NCI-H345 treated with DMSO at 0.1 percent for 48 hours (cell line): ENCODE results near the gene ALDOC.
"Not testable (repeated sequence)": the region's sequence is repeated elsewhere in the genome, so short reads cannot be mapped to it uniquely, and the experiment has no call there.

ENCODE experiments used
- DNase-seq: peaks from one replicate; lab custom pipeline; 2025; ENCODE audit not compliant: unreplicated experiment; lab: John Stamatoyannopoulos, UW

Gene ALDOC

DNA sequence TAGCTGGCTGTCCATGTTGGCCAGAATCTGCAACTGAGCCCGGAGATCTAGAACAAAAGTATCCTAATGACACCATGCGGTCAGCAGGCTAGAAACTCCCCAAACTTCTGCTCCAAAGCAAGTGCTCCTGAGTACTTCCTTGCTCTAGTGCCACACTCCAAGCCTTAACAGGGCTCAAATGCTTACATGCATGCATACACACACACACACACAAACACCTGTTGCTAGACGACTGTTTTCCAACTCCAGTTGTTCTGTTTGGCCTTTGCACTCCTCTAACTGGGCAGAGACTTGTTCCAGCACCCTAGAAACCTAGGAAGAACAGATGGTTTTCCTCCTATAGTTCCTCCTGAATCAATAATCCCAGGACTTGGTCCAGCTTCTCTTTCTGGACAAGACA, 7.7 kb upstream of the ALDOC start:
- DNase-seq: no peak

GRCh38 chr17:28582513-28582912, 5.8 kb upstream of the ALDOC start:
- DNase-seq: no peak

- DNase-seq: no peak
Observed at GRCh38 chr17:28580959-28581358, 4.3 kb upstream of the ALDOC start.

- DNase-seq: no peak
Observed at GRCh38 chr17:28579526-28579925, 2.8 kb upstream of the ALDOC start.

- no peak for DNase-seq
Observed at GRCh38 chr17:28578246-28579195, 1.8 kb upstream of the ALDOC start.

DNA sequence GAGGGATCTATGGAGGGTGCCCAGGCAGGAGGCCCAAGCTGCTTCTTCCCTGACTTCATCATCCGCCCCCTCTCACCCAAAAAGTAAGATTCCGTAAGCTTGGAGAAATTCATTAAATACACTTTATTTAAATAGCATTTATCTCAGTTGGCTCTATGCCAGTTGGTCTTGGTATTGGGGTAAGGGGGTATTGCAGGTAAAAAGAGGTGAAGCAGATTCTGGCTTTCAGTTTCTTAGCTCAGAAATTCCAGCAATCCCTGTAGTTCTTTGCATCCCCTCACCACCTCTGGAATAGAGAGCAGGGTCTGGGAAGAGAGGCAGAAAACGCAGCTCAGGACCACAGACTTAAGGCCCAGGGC, 750 bp upstream of the ALDOC start:
- DNase-seq: no peak

DNA sequence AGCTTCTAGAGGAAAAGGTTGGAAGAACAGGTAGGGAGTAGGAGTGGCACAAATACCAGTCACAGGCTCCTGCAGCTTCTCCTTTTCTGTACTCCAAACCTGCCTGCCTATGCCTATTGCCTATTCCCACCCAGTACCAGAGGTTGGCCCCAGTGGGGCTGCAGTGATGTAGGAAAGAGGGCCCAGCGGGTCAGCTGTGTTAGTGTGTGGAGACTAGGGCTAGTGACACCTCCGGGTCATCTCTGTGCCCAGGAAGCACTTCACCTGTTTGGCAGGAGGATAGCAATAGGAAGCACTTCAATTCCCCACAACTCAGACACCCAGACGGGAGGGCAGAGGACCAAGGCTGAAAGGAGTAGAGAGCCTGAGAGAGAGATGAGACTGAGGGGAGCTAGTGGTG, 679 bp downstream of the ALDOC start:
- DNase-seq: not testable (repeated sequence)

- no peak for DNase-seq
Observed at GRCh38 chr17:28575126-28575795, 1.4 kb downstream of the ALDOC start.

DNA sequence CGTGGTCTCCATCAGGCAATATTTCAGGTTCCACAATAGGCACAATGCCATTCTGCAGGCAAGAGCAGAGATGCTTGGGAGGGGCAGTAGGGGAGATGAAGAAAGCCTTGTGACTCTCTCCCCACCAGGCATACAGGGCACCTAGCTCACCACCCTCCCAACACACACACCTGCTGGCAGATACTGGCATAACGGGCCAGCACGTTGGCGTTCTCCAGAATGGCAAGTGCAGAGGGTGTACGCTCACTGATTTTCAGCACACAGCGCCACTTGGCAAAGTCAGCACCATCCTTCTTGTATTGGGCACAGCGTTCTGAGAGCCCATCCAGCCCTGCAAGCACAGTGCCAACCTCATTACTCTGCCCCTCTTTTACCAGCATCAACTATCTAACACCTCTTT, 2.2 kb downstream of the ALDOC start:
- DNase-seq: no peak

- no peak for DNase-seq
Observed at GRCh38 chr17:28573966-28574480, 2.7 kb downstream of the ALDOC start.

DNA sequence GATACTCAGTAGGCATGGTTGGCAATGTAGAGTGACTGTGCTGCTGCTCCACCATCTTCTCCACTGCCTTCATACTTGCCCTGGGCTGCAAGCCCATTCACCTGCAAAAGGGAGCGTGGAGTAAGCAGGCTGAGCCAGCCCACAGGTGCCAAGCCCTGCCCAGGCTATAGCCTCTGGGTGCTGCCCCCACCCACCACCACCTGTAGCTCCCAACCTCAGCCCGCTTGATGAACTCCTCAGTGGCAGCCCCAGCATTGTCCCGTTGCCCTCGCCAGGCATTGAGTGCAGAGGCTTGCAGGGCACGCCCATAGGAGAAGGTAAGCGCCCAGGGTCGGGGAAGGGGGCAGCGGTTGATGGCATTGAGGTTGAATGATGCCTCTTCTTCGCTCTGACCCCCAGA, 3.2 kb downstream of the ALDOC start:
- no peak for DNase-seq

GRCh38 chr17:28573040-28573380, 3.7 kb downstream of the ALDOC start:
- DNase-seq: no peak

DNA sequence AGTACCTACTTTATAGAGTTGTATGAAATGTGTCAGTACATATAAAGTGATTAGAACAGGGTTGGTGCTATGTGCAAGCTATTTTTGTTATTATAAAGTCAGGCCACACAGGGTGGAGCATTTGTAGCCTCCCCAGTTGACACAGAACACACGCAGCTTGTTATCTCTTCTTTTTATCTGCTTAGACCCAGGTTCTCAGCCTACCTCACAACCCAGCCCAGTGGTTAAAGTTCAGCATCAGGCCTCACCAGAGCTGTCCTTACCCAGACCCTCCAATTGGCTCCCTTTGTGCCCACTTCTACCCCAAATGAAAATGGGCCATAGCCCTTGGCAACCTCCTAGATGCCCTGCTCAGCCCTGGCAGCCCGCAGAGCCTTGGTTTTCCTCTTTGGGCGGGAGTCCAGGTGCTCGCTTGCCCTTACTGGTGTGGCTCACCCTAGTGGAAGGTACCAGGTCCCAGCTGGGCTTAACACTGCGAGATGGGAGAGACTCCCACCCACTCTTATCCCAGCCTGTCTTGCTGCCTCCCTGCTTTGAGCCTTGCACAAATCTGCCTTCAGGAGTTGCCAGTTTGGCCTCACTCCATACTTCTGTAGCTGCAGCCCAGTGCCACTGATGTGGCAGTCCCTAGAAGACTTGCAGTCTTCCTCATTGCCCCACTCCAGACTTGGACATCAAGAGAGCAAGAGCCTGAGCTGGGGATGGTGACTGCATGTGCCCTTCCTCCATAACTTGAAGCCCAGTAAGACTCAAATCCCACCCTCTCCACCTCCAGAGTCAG, 4.2 kb downstream of the ALDOC start:
- no peak for DNase-seq

DNA sequence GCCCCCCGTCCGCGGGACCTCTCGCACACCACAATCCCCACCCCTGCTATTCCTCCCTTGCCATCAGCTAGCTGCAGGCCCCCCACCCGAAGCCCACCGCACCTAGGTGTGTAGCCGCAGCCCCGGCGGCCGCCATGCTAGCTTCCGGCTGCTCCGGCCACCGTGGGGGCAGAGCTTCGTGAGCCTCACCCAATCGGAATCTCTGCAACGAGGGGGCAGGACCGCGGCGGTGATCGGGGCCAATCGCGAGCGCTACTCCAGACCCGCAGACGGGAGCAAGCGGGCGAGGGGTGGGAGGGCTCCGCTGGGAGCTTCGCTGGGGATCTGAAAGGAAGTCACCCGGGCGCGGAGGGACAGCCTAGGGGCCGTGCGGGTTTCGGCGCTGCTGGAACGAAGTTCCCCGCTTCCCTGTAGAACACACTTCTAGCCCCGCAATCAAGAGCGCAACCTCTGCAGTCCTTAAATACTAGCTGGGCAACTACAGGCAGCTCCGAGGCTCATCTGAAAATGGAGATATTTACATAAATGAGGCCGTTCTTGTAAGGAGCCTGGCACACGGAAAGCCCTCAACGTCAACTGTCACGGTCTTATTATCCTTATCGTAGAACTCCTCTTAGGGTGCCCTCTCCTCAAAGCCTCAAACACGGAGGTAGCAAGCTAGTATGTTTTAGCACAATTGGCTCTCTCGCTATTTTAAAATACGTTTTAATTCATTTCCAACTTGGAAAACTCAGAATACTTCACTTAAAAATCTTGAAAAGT, 5.2 kb downstream of the ALDOC start, which contains the start of gene PIGS:
Gene PIGS (minus strand): TSS at position 164 of the 762 bp plus-strand sequence. CDS start 28 bp downstream, at position 136.
- peak; percentile 88 for DNase-seq

DNA sequence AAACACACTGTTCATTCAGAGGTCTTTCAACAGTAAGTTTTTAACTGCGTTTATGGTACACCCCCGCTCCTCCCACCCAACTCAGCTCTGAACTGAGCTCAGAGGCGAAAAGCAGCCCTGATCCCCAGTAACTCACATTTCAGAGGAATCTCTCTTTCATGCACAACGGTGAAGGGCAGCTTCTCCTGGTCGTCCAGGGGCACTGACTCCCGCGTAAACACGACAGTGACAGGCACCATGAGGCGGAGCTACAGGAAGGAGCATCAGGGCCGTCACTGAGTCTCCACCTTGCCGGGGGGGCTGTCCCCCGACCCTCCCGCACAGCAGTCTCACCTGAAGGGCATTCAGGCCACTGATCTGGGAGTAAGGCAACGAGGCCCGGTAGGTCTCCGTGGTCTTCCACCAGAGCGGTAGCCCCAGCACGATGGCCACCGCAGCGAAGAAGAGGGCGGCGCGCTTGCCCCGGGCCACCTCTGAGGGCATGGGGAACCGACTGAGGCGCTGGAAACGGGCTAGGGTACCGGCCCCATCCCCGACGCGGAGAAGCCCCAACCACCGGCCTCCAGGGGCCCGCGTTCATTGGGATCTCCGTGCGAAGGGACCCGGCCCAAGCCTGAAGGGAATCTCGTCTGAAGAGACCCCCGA, 5.9 kb downstream of the ALDOC start:
- DNase-seq: no peak

GRCh38 chr17:28569446-28569845, 7.2 kb downstream of the ALDOC start:
- DNase-seq: no peak

DNA sequence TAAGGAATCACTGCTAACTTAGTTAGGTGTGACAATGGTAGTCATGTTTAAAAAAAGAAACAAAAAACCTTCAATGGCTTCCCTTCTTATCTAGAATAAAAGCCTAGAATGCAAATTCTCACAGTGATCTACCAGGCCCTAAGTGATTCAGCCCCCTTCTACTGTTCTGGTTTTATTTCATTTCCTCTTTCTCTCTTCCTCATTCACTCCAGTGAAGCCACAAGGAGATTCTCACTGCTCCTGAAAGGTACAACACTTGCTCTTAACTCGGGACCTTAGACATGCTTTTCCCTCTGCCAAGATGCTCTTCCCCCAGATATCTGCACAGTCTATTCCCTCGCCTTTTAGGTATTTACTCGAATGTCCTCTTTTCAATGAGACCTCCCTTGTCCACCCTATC, 9.1 kb downstream of the ALDOC start:
- no peak for DNase-seq

DNA sequence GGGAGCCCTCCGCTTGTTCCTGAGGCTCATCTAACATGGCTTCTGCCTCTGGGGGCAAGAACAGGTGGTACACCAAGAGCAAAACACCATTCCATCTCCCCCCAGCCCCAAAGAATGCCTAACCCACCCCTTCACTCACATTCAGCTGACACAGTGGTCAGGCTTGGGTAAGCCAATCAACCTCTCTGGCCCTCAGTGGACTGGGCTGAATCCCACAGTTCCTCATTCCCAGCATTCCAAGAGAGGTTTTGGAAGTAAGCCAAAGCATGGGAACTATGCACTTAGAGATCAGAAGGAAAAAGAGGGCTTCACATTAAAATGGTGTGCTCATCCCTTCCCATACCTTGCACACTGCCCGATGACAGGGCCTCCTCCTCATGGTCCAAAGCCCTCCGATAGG, 13.2 kb downstream of the ALDOC start:
- DNase-seq: no peak

GRCh38 chr17:28555022-28555421, 21.7 kb downstream of the ALDOC start:
- DNase-seq: no peak

DNA sequence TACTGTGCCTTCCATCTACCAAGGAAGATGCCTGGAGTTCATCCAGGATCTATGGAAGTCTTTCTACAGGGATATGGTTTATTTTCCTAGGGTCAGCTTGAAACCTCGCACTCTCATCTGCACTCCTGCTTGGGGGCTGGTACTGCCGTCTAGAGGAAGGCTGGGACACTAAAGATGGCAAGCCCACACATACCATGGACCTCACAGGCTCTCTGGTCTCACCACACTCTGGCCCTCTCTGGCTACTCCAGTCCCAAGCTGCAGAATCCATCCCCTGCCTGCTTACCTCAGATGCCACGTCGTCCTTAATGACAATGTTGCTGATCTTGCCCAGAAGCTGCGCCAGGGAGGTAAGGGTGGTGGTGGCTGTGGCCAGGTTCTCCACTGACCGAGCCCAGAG, 22.1 kb downstream of the ALDOC start:
- no peak for DNase-seq
